Coronary artery (tissue), 2 donors: ENCODE results near the gene CFAP206.

ENCODE experiments used
- DNase-seq: peaks from one replicate; pipeline ENCODE4 v3.0.0-alpha.2; 2017; ENCODE audit warnings: low spot score
- H3K27ac ChIP-seq, 2 donors: fragments of 200-600 bp; sonication (generic); one replicate each; pipeline ENCODE4 v1.5.1; 2016 to 2019
- H3K4me3 ChIP-seq: fragments of 200-600 bp; sonication (generic); 2 replicates; pipeline ENCODE4 v1.5.1; 2016; ENCODE audit warnings: mild to moderate bottlenecking, moderate library complexity
- CTCF ChIP-seq: fragments of 200-600 bp; sonication (generic); IDR thresholded peaks from one replicate; pipeline ENCODE4 v1.5.1; 2019; ENCODE audit warnings: antibody characterized with exemption

Gene CFAP206

GRCh38 chr6:87444362-87444761, 36.6 kb downstream of the CFAP206 start:
- no peak for TF ChIP-seq CTCF
- Histone ChIP-seq H3K4me3 (no peak overlapping the region), H3K27ac (no peak overlapping the region)
- no peak for DNase-seq

GRCh38 chr6:87465051-87465450, 57.3 kb downstream of the CFAP206 start:
- no peak for TF ChIP-seq CTCF
- Histone ChIP-seq H3K27ac (no peak overlapping the region), H3K4me3 (no peak overlapping the region)

GRCh38 chr6:87472525-87473418, 65.0 kb downstream of the CFAP206 start, which contains the start of gene SLC35A1:
TSS of gene SLC35A1 (plus strand) at chr6:87472974. CDS start at chr6:87473004, 30 bp downstream.
- no peak for TF ChIP-seq CTCF
- DNase-seq = peak; percentile 93
- H3K4me3 ChIP-seq = peak within 1 kb of the TSS; percentile 98
- peak within 1 kb of the TSS; percentile 87 to 97 for H3K27ac ChIP-seq

More at GRCh38 chr6:87465051-87465450, 57.3 kb downstream of the CFAP206 start:
- no peak for DNase-seq

GRCh38 chr6:87473419-87473903, 65.7 kb downstream of the CFAP206 start:
- H3K4me3 ChIP-seq = peak overlapping the region; percentile 98
- TF ChIP-seq CTCF = no peak
- peak overlapping the region; percentile 87 to 97 for H3K27ac ChIP-seq
- DNase-seq = no peak

GRCh38 chr6:87481931-87482330, 74.2 kb downstream of the CFAP206 start:
- Histone ChIP-seq H3K4me3 (no peak overlapping the region), H3K27ac (no peak overlapping the region)
- no peak for TF ChIP-seq CTCF
- no peak for DNase-seq

- TF ChIP-seq CTCF = no peak
- DNase-seq = no peak
- Histone ChIP-seq H3K27ac (no peak overlapping the region), H3K4me3 (no peak overlapping the region)
Observed at GRCh38 chr6:87482366-87482765, 74.6 kb downstream of the CFAP206 start.

GRCh38 chr6:87483929-87484328, 76.2 kb downstream of the CFAP206 start:
- no peak for TF ChIP-seq CTCF
- no peak overlapping the region for H3K4me3 ChIP-seq
- H3K27ac ChIP-seq = no peak overlapping the region
- DNase-seq = no peak
